A549 treated with ZK216348 at 1 μM for 4 hours (cell line): ENCODE measurements around the gene FGF22. TPM values are rescaled to one million over a fixed set of nuclear protein-coding genes. Genes with fewer than 3 reads are reported as not detected.

ENCODE experiments used
- total RNA-seq: library from RNA; stranded (reverse); fragments of 200-300 nt; extraction: Qiagen RNA extraction; gene quantifications from 5 replicates; pipeline ENCODE4 v1.2.3, GENCODE V29; 2022; ENCODE audit warnings: low read depth

Gene FGF22
- 0.21 to 1.0 TPM (median 0.87 TPM) in 5 replicates for total RNA-seq

GRCh38 chr19:639253-640160, at the start of gene FGF22:
Gene FGF22, plus strand, starts transcription at chr19:639879. Its CDS starts 47 bp downstream, at chr19:639926.

DNA sequence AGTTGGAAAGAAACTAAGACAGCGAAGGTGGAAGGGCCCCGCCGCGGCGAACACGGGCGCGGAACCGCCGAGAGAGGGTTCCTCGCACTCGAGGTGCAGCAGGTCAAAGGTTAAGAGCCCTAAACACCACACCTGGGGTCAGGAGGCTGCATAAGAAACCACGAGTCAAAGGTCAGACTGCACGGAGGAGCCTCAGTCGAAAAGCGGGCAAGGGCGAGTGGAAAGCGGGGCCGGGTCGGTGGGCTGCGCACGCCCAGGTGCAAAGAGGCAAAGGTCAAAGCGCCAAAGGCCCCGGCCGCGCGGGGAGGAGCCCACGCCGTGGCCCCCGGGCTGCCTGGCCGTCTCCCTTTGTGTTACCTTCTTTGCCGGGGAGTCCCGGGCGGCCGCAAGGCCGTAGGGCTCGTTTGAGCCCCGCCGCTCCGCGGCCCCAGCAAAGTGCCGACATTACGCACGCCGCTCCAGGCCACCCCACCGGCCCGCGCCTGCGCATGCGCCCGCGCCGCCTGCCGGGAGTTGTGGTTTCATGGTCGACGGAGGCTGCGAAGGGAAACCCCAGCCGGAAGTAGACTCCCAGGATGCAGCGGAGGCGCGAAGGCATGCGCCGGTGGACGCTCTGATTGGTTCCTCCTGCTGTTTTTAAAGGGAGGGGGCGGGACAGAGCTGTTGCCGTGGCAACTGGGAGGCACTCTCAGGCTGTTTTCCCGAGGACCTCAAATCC, 6.5 kb upstream of the FGF22 start, which contains the start of gene POLRMT:
POLRMT (minus strand) TSS at position 470 of the 718 bp plus-strand sequence; CDS start at position 445, 25 bp downstream.

DNA sequence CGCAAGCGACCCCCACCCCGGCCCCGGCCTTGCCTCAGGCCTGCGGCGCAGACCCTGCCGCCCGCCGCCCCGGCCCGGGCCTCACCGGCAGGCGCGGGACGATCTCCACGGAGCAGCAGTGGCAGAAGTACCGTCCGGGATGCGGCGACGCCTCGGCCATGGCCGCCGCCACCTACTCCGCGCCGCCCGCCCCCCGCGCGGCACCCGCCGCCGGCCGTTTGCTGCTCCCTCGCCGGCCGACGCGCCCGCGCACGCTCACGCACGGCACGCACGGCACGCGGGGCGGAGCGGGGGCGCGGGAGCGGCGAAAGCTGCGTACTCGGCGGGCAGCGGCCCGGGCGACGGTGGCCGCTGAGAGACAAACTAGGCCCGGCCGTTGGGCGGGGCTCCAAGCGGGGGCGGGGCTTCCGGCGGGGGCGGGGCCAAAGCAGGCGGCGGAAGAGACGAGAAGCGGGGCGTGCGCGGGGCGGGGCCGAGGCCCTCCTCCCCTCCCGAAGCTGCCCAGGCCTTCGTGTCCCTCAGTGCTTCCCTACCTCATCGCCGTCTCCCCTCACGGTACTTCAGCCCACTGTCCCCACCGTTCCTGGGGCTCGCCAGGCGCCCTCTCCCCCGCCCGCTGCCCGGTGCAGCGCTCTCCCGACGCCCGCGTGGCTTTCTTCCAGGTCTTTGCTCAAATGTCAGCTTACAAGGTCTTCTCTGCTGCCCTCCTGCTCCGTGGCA, 23.4 kb downstream of the FGF22 start, which contains the start of gene RNF126:
RNF126 (minus strand) TSS at position 253 of the 720 bp plus-strand sequence; CDS start at position 160, 93 bp downstream.

GRCh38 chr19:676339-677105, 36.8 kb downstream of the FGF22 start, which contains the start of gene FSTL3:
Gene FSTL3, plus strand, starts transcription at chr19:676392. Its CDS starts 32 bp downstream, at chr19:676424.

Other genes with a start within 250 kb of the FGF22 start
- 0.14 to 0.75 TPM (median 0.46 TPM) in 5 replicates for gene C2CD4C, start 230.7 kb upstream of the FGF22 start, total RNA-seq
- gene SHC2, start 178.8 kb upstream of the FGF22 start, total RNA-seq: 0.58 to 1.2 TPM (median 1.0 TPM) in 5 replicates
- 0.18 to 0.51 TPM (median 0.31 TPM) in 4 of 5 replicates, not detected in the other for gene MADCAM1, start 143.4 kb upstream of the FGF22 start, total RNA-seq
- 7.6 to 22.9 TPM (median 18.8 TPM) in 5 replicates for gene TPGS1, start 132.4 kb upstream of the FGF22 start, total RNA-seq
- 53.3 to 112 TPM (median 108 TPM) in 5 replicates for gene CDC34, start 108.1 kb upstream of the FGF22 start, total RNA-seq
- 0.28 to 0.63 TPM (median 0.43 TPM) in 4 of 5 replicates, not detected in the other for gene GZMM, start 95.8 kb upstream of the FGF22 start, total RNA-seq
- gene BSG, start 67.3 kb upstream of the FGF22 start, total RNA-seq: 506 to 741 TPM (median 712 TPM) in 5 replicates
- 20.5 to 50.9 TPM (median 41.7 TPM) in 5 replicates for gene HCN2, start 50.0 kb upstream of the FGF22 start, total RNA-seq
- gene POLRMT, start 6.3 kb upstream of the FGF22 start, total RNA-seq: 68.8 to 114 TPM (median 109 TPM) in 5 replicates
- 47.8 to 75.4 TPM (median 73.2 TPM) in 5 replicates for gene RNF126, start 23.3 kb downstream of the FGF22 start, total RNA-seq
- 142 to 260 TPM (median 223 TPM) in 5 replicates for gene FSTL3, start 36.5 kb downstream of the FGF22 start, total RNA-seq
- not detected in 5 replicates for gene PRSS57, start 55.6 kb downstream of the FGF22 start, total RNA-seq
- gene PALM, start 69.1 kb downstream of the FGF22 start, total RNA-seq: 9.7 to 17.2 TPM (median 14.3 TPM) in 5 replicates
- 57.6 to 105 TPM (median 93.9 TPM) in 5 replicates for gene MISP, start 111.2 kb downstream of the FGF22 start, total RNA-seq
- gene PTBP1, start 157.6 kb downstream of the FGF22 start, total RNA-seq: 198 to 222 TPM (median 215 TPM) in 5 replicates
- gene PLPPR3, start 182.1 kb downstream of the FGF22 start, total RNA-seq: 1.2 to 7.0 TPM (median 5.6 TPM) in 5 replicates
- 0.26 to 0.27 TPM in 2 of 5 replicates, not detected in the others for gene AZU1, start 188.0 kb downstream of the FGF22 start, total RNA-seq
- gene PRTN3, start 201.1 kb downstream of the FGF22 start, total RNA-seq: 0.24 to 0.64 TPM (median 0.34 TPM) in 3 of 5 replicates, not detected in the others
- 0.15 to 0.16 TPM in 2 of 5 replicates, not detected in the others for gene ELANE, start 212.4 kb downstream of the FGF22 start, total RNA-seq
- 5.8 to 25.7 TPM (median 20.6 TPM) in 5 replicates for gene CFD, start 219.8 kb downstream of the FGF22 start, total RNA-seq